SH-SY5Y (cell line): Measurements from ENCODE around the gene MMP24OS.

Experiments
- GATA2 ChIP-seq: IDR thresholded peaks from 2 replicates; pipeline ENCODE4 v1.6.1; 2011; ENCODE audit warnings: mild to moderate bottlenecking, low read depth, low read length
- GATA3 ChIP-seq: IDR thresholded peaks from 2 replicates; pipeline ENCODE4 v1.6.1; 2011; ENCODE audit warnings: low read depth, mild to moderate bottlenecking, low read length, moderate library complexity

The MMP24OS gene

GRCh38 chr20:35279040-35279439, 1.1 kb upstream of the MMP24OS start:
- no peak for TF ChIP-seq GATA3
- no peak for TF ChIP-seq GATA2

- TF ChIP-seq GATA2 (no peak), GATA3 (no peak)
These were observed 795 bp downstream of the MMP24OS start for GRCh38 chr20:35277127-35277526.

GRCh38 chr20:35276408-35276807, 1.5 kb downstream of the MMP24OS start:
- TF ChIP-seq GATA3 (no peak), GATA2 (no peak)

- no peak for TF ChIP-seq GATA3
- TF ChIP-seq GATA2 = no peak
These were observed 2.1 kb downstream of the MMP24OS start for GRCh38 chr20:35275741-35276251.

- TF ChIP-seq GATA2 (no peak), GATA3 (no peak)
These were observed 3.5 kb downstream of the MMP24OS start for GRCh38 chr20:35274172-35275092.

GRCh38 chr20:35273449-35274171, 4.3 kb downstream of the MMP24OS start:
- no peak for TF ChIP-seq GATA2
- no peak for TF ChIP-seq GATA3

GRCh38 chr20:35271904-35272303, 6.0 kb downstream of the MMP24OS start:
- TF ChIP-seq GATA3 (no peak), GATA2 (no peak)

GRCh38 chr20:35271073-35271882, 6.6 kb downstream of the MMP24OS start:
- TF ChIP-seq GATA3 (no peak), GATA2 (no peak)

GRCh38 chr20:35270021-35270902, 7.7 kb downstream of the MMP24OS start:
- TF ChIP-seq GATA3 = no peak
- TF ChIP-seq GATA2 = no peak

- TF ChIP-seq GATA2 = no peak
- TF ChIP-seq GATA3 = no peak
These were observed 8.7 kb downstream of the MMP24OS start for GRCh38 chr20:35269055-35269781.

GRCh38 chr20:35267092-35267491, 10.8 kb downstream of the MMP24OS start:
- TF ChIP-seq GATA2 = no peak
- no peak for TF ChIP-seq GATA3

GRCh38 chr20:35264755-35265154, 13.2 kb downstream of the MMP24OS start:
- TF ChIP-seq GATA2 (no peak), GATA3 (no peak)
